Duodenal mucosa (tissue), 2 donors: ENCODE measurements around the gene FRMD4B.

ENCODE experiments used
- H3K27ac ChIP-seq: one replicate; pipeline ENCODE4 v1.7.0; 2013; ENCODE audit warnings: low read depth, low read length
- H3K27me3 ChIP-seq, 2 donors: one replicate each; pipeline ENCODE4 v1.7.0; 2013; ENCODE audit warnings: low read length in 2 of 2, control low read depth in 1 of 2; ENCODE audit not compliant: insufficient read depth in 2 of 2, control insufficient read depth in 1 of 2
- H3K36me3 ChIP-seq, 2 donors: one replicate each; pipeline ENCODE4 v1.7.0; 2013; ENCODE audit warnings: low read length in 2 of 2, control low read depth in 1 of 2; ENCODE audit not compliant: insufficient read depth in 2 of 2, control insufficient read depth in 1 of 2
- H3K4me1 ChIP-seq, 2 donors: one replicate each; pipeline ENCODE4 v1.7.0; 2013; ENCODE audit warnings: low read length in 2 of 2, control low read depth in 1 of 2; ENCODE audit not compliant: insufficient read depth in 2 of 2, control insufficient read depth in 1 of 2
- H3K4me3 ChIP-seq, 2 donors: one replicate each; pipeline ENCODE4 v1.7.0; 2013; ENCODE audit warnings: low read length in 2 of 2, low read depth in 1 of 2
- H3K9ac ChIP-seq, 2 donors: one replicate each; pipeline ENCODE4 v1.7.0; 2013; ENCODE audit warnings: low read length in 2 of 2, low read depth in 1 of 2
- H3K9me3 ChIP-seq, 2 donors: one replicate each; pipeline ENCODE4 v1.7.0; 2013; ENCODE audit warnings: low read length in 2 of 2, control low read depth in 1 of 2; ENCODE audit not compliant: control insufficient read depth in 1 of 2

Gene FRMD4B

GRCh38 chr3:69370156-69370883, 15.6 kb downstream of the FRMD4B start:
- H3K9me3 ChIP-seq = no peaks in the 10 kb centered on the region
- no peak overlapping the region for H3K9ac ChIP-seq
- H3K4me3 ChIP-seq = peak overlapping the region; percentile 11 to 28
- no peaks in the 10 kb centered on the region for H3K36me3 ChIP-seq
- H3K4me1 ChIP-seq = peaks cover 11 to 18% of the 10 kb centered on the region in 2 donors
- H3K27me3 ChIP-seq = no peaks in the 10 kb centered on the region
- H3K27ac ChIP-seq = no peak overlapping the region

GRCh38 chr3:69368129-69368741, 17.7 kb downstream of the FRMD4B start:
- Histone ChIP-seq H3K9me3 (no peaks in the 10 kb centered on the region), H3K27me3 (no peaks in the 10 kb centered on the region), H3K4me3 (no peak overlapping the region), H3K27ac (no peak overlapping the region), H3K9ac (no peak overlapping the region), H3K36me3 (no peaks in the 10 kb centered on the region), H3K4me1 (peaks cover 11 to 18% of the 10 kb centered on the region in 2 donors)

- Histone ChIP-seq H3K27me3 (no peaks in the 10 kb centered on the region), H3K9ac (no peak overlapping the region), H3K4me3 (no peak overlapping the region), H3K9me3 (no peaks in the 10 kb centered on the region), H3K36me3 (no peaks in the 10 kb centered on the region), H3K27ac (no peak overlapping the region), H3K4me1 (peaks cover 11 to 18% of the 10 kb centered on the region in 2 donors)
These were observed 18.3 kb downstream of the FRMD4B start for GRCh38 chr3:69367586-69367985.

GRCh38 chr3:69364354-69364753, 21.5 kb downstream of the FRMD4B start:
- H3K9me3 ChIP-seq = no peaks in the 10 kb centered on the region

GRCh38 chr3:69360690-69361089, 25.2 kb downstream of the FRMD4B start:
- no peaks in the 10 kb centered on the region for H3K36me3 ChIP-seq
- H3K4me3 ChIP-seq = no peak overlapping the region
- no peaks in the 10 kb centered on the region for H3K27me3 ChIP-seq
- H3K9me3 ChIP-seq = peaks cover 0 to 3% of the 10 kb centered on the region in 2 donors
- peaks cover 0 to 10% of the 10 kb centered on the region in 2 donors for H3K4me1 ChIP-seq
- no peak overlapping the region for H3K27ac ChIP-seq
- no peak overlapping the region for H3K9ac ChIP-seq

More at GRCh38 chr3:69364354-69364753, 21.5 kb downstream of the FRMD4B start:
- Histone ChIP-seq H3K27me3 (no peaks in the 10 kb centered on the region), H3K9ac (no peak overlapping the region), H3K27ac (no peak overlapping the region), H3K36me3 (no peaks in the 10 kb centered on the region), H3K4me3 (no peak overlapping the region), H3K4me1 (peaks cover 5 to 8% of the 10 kb centered on the region in 2 donors)

DNA sequence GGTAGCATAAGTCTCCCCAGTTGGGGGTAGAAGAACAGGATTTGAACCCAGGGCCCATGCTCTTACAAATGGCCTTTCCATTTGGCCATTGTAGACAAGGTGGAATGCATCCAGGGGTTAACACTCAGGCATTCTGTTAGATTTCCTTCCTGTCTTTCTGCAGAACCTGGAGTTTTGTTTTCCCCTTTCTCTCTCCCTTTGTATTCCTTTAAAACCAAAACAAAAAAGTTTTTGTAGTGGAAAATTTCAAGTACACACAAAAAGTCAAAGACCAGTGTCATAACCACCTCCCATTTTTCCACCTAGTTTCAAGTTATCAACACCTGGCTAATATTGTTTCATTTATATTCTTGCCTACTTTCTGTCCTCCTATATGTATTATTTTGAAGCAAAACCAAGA, 26.0 kb downstream of the FRMD4B start:
- peaks cover 0 to 10% of the 10 kb centered on the region in 2 donors for H3K4me1 ChIP-seq
- H3K4me3 ChIP-seq = no peak overlapping the region
- H3K27me3 ChIP-seq = no peaks in the 10 kb centered on the region
- no peaks in the 10 kb centered on the region for H3K36me3 ChIP-seq
- no peak overlapping the region for H3K27ac ChIP-seq
- H3K9ac ChIP-seq = no peak overlapping the region
- H3K9me3 ChIP-seq = peaks cover 0 to 3% of the 10 kb centered on the region in 2 donors

- Histone ChIP-seq H3K9ac (no peak overlapping the region), H3K4me1 (peaks cover 0 to 10% of the 10 kb centered on the region in 2 donors), H3K9me3 (peaks cover 0 to 3% of the 10 kb centered on the region in 2 donors), H3K36me3 (no peaks in the 10 kb centered on the region), H3K4me3 (no peak overlapping the region), H3K27ac (no peak overlapping the region), H3K27me3 (no peaks in the 10 kb centered on the region)
These were observed 26.5 kb downstream of the FRMD4B start for GRCh38 chr3:69359339-69359893.

GRCh38 chr3:69357196-69357595, 28.7 kb downstream of the FRMD4B start:
- H3K9me3 ChIP-seq = peaks cover 0 to 3% of the 10 kb centered on the region in 2 donors
- H3K27ac ChIP-seq = no peak overlapping the region
- no peaks in the 10 kb centered on the region for H3K36me3 ChIP-seq
- H3K27me3 ChIP-seq = no peaks in the 10 kb centered on the region
- H3K4me3 ChIP-seq = no peak overlapping the region
- no peak overlapping the region for H3K9ac ChIP-seq
- H3K4me1 ChIP-seq = peaks cover 0 to 10% of the 10 kb centered on the region in 2 donors

- Histone ChIP-seq H3K9ac (no peak overlapping the region), H3K9me3 (peaks cover 0 to 3% of the 10 kb centered on the region in 2 donors), H3K27ac (no peak overlapping the region), H3K36me3 (no peaks in the 10 kb centered on the region), H3K4me1 (peaks cover 0 to 6% of the 10 kb centered on the region in 2 donors), H3K27me3 (no peaks in the 10 kb centered on the region), H3K4me3 (no peak overlapping the region)
These were observed 30.9 kb downstream of the FRMD4B start for GRCh38 chr3:69354948-69355347.

DNA sequence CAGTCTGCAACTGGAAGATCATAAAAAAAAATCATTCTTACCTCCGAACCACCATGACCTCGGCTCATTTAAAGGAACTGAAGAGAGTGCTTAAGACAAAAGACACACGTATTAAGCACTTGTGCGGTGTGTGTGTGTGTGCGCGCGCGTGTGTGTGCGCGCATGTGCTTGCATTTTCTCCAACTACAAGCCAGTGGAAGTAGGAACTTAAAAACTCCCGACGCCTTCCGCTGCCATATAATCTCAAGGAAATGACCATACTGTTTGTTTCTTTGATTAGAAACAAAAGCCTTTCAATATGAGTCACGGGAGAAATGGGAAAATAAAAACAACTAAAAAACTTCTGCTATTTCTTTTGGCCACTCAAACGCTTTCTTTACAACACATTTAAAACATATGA, 32.4 kb downstream of the FRMD4B start:
- Histone ChIP-seq H3K4me1 (peaks cover 0 to 6% of the 10 kb centered on the region in 2 donors), H3K27me3 (no peaks in the 10 kb centered on the region), H3K4me3 (peak overlapping the region in 1 of 2 donors; percentile 35), H3K9me3 (no peaks in the 10 kb centered on the region), H3K9ac (no peak overlapping the region), H3K27ac (no peak overlapping the region), H3K36me3 (no peaks in the 10 kb centered on the region)
